Tongue (tissue), 2 donors: ENCODE results near the gene OXER1. TPM values are rescaled to one million over a fixed set of nuclear protein-coding genes. Genes with fewer than 3 reads are reported as not detected.

Experiments
- DNase-seq: peaks from one replicate; pipeline ENCODE4 v3.0.0-alpha.2; 2015
- total RNA-seq: library from RNA; depleted of rRNA; stranded (reverse); fragments of >200 nt; gene quantifications from one replicate; pipeline ENCODE4 v1.2.3, GENCODE V29; 2014

The OXER1 gene
- total RNA-seq, 1 donor from 2014 or later: 4.1 TPM

DNA sequence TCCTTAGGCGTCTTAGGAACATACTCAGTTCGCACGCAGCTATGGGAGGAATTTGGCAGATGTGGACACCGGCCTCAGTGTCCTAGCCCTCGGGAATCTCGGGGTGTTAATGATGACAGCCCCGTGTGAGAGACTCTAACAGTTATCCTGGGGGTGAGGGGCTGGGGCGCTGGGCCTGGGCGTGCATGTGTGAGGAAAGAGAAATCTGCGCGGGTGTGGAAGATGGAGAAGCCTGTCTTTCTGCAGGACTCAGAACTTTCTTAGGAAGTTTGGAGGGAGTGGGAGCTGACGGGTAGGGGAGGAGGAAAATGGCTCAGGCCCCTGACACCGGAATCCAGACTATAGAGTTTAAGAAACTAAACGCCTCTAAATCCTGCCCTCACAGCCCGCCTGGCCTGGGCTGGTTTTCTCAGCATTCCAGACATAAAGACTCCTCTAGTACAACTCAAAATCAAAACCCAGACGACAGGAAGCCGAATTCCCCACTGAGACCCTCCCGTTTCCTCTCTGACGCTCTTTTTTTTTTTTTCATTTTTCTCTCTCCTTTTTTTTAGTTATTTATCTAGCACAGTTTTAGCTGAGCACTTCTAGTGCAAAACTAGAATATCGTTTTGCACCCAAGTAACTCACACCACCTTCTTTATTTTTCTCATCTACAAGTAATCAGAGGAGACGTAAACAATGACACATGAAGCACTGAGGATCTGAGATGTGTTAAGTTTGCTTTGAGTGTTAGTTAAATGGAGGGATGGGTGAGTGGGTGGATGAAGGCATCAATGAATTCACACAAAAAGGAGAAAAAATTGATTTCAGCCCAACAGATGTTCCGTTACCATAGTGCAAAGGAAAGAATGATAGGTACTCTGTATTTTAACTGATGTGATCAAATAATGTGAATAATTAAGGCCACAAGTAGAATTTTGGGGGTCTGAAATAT is 29.7 kb upstream of the OXER1 start:
- peak; percentile 75 for DNase-seq

GRCh38 chr2:42792583-42793333 is 28.8 kb upstream of the OXER1 start, which contains the start of gene HAAO:
HAAO (minus strand) TSS chr2:42792583; CDS start chr2:42792536, 47 bp downstream.
- DNase-seq: peak; percentile 83

DNA sequence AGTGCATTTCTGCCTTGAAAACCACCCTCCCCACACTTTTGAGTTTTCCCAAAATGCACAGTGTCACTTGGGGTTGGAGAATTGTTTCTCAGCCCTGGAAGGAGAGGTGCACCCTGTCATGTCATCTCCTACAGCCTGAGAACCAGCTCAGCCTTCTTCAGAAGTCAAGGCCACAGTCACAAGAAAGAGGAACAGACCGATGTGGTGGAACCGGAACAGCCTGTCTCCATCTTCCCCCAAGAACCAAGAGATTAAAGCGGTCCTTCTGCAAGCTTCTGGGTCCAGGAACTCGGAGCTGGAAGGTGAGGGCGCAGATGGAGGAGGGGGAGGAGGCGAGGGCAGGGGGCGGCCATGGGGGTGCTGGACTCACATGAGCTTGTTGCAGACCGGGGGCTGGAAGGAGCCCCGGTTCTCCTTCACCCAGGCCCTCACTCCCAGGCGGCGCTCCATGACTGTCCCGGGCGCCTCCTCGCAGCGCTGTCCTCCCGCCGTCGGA is 28.2 kb upstream of the OXER1 start:
- DNase-seq: no peak

- no peak for DNase-seq
These were observed 27.7 kb upstream of the OXER1 start for GRCh38 chr2:42791606-42792005.

GRCh38 chr2:42789751-42790150 is 25.8 kb upstream of the OXER1 start:
- no peak for DNase-seq

- no peak for DNase-seq
These were observed 24.9 kb upstream of the OXER1 start for GRCh38 chr2:42788882-42789281.

- DNase-seq: no peak
These were observed 24.5 kb upstream of the OXER1 start for GRCh38 chr2:42788478-42788793.

DNA sequence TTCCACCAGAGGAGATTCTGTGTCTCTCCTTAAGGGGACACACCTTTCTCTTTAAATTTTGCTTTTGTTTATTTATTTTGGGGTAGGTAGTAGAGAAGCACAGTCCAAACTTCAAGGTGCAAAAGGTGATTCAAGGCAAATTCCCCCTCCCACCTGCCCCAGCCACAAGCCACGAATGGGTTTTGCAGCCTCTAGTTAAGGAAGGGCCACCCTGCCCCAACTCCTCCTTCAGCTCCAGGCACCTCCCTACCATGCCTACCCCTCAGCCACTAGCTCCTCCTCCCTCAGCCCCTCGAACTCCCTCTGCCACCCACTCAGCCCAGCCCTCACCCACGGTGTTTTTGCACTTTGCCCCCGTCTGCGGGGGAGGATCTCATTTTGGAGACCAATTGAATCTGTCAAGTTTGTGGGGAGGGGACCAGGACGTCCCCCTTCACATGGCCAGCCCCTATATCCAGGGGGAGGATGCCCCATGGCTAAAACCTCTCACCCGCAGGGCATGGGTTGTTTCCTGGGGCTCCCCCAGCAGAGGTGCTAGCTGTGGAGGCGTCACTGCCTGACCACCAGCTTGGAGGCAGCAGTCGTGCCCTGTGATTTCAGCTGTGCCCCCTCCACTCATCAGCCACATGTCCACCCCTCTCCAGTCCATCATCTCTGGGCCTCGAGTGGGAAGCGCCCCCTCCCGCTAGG is 24.0 kb upstream of the OXER1 start:
- DNase-seq: no peak

GRCh38 chr2:42787424-42787787 is 23.5 kb upstream of the OXER1 start:
- no peak for DNase-seq

DNA sequence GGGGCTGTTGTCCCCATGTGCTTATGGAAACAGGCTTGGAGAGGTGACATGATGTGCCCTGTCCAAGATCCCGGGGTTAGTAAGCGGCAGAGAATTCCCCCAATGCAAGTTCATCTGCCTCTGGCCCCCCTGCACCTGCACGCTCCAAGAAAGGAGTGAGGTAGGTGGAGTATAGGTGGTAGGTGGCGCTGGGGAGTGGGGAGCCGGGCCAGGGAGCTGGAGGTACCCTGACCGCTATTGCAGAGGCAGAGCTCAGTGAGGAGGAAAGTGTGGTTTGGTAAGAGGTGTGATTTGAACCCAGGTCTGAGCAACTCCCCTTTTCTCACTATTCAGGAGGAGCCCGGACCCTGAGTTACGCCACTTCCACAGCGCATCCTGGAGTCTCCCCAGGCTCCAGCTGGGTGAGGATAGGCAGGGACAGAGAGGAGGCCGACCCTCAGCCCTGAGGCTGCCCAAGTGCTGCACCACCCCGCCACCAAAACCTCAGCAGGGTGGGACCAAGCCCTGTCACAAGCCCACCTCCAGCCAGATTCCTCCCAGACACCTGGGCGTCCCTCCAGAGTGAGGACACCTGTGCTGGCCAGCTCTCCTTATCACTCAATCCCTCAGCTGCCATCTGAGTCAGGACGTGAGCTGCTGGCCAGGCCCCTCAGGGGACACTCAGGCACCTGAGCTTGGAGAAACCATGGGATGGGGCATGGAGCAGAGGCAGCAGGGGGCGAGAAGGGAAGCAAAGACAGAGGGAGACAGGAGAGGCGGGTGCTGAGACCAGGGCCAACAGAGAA is 22.8 kb upstream of the OXER1 start:
- no peak for DNase-seq

GRCh38 chr2:42784204-42784880 is 20.4 kb upstream of the OXER1 start:
- DNase-seq: no peak

- DNase-seq: no peak
These were observed 19.6 kb upstream of the OXER1 start for GRCh38 chr2:42783511-42783910.

DNA sequence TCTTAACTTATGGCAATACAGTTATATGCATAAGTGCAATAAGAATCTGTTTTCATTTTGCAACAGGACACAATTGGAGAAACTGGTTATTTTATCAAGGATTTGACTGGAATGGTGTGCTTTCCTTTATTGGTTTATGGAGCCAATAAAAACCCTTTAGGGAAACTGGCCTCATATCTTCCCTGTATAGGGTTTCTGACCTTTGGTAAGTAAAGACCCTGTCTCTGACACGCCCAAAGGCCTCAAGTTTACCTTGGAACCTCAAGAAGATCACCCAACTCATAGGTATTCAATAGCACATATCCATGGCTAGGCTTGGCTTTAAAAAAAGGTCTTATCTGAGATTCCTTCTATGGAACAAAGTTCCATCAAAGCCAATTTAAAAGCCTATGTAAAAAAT is 17.2 kb upstream of the OXER1 start:
- no peak for DNase-seq

DNA sequence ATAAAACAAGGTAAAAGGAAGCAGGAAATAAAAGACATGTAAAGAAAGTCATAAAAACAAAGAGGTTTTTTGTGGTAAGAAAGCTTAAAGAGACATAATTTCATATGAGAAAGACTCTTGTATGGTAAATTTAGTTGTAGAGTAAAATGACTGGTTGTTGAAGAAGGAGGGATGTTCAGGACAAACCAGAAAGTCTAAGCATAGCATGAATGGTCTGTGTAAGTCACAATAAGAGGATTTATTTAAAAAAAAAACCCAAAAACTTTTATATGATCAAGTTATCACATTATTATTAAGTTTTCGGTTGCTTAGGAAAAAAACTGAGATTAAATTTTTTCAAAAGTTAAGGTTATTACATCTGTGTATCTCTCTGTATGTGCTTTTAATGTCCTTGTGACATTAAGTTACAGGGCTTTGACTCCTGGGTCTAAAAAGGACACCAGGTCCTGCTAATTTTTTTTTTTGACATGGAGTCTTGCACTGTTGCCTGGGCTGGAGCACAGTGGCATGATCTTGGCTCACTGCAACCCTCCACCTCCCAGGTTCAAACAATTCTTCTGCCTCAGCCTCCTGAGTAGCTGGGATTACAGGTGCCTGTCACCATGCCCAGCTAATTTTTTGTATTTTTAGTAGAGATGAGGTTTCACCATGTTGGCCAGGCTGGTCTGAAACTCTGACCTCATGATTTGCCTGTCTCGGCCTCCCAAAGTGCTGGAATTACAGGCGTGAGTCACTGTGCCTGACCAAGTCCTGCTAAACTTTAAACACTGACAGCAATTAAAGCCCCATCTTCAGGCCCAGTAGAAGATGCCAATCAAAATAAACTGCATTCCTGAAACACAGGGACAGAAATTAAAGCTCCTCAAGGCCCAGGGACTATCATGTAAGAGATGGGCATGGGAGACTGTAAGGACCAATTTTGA is 14.2 kb upstream of the OXER1 start:
- DNase-seq: no peak

DNA sequence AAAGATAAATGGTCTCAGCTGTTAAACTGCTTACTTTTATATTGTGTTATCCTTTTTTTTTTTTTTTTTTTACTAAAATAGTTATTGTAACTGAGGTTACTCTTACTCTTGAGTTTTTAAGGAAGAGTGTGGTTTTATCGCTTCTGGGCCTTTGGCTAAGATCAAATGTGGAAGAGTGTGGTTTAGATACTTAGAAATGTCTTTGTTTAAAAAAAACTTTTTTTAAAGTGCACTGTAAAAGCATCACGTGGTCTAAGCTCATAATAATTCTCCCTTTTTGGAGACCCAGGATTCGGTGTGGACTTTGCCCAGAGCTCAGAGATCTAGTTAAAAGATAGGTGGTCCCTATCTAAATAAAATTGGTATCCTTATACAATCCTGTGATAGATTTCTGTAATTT is 11.9 kb upstream of the OXER1 start:
- no peak for DNase-seq

DNA sequence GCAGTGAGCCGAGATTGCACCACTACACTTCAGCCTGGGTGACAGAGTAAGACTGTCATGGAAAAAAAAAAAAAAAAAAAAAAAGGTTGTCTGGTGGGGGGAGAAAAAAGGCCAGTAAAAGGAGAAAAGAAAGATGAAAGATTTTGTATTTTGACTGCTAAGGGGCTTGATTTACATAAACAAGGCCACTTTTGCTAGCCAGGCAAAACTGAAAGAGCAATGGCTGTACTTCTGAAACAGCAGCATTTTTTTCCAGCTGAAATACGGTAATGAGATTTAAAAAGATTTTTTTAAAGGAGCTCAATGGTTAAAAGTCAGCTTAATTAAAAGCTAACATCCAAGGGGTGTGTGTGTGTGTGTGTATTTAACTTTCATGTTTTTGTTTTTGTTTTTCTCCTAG is 11.3 kb upstream of the OXER1 start:
- DNase-seq: no peak

- no peak for DNase-seq
These were observed 7.7 kb upstream of the OXER1 start for GRCh38 chr2:42771546-42772153.

DNA sequence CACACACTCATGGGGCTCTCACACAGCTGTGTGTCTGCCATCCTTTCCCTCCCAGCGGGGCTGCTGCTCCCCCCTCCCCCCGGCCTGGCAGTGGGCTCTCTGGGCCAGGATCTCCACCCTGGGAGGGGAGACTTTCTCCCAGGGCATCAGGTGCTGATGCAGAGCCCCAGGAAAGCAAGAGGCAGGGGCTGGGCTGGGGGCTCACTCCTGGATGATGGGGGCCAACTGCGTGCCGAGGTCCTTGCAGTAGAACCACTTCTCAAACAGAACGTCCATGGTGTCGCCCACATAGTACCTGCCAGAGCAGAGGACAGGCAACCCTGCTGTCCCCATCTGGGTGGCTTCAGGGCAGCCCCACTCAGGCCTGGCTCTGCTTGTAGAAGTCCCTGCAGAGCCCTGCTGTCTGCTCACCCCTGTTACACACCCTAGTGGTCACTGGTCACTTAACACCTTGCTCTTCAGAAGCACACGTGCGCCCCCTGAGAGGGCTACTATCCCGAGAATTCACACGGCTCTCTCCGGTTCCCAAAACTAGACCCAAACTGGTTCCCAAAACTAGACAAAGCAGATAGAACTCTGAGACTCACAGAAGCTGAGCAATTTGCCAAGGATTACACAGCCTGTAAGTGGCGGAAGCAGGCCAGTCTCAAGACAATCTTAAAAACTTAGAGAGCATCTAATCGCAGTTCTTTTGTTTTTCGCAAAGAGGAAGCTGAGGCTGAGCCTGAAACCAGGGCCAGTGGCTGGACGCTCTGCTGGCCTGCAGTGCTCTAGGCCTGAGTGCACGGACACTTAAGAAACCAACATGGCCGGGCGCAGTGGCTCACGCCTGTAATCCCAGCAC is 6.6 kb upstream of the OXER1 start:
- DNase-seq: peak; percentile 51
